Activated gamma-delta T cell treated with anti-CD3 and anti-CD28 coated beads, Interleukin-2, amount 50 U/mL, for 16 hours (primary cell): ENCODE measurements around the gene ELFN2.

ENCODE experiments used
- DNase-seq: peaks from one replicate; pipeline ENCODE4 v3.0.0-alpha.2; 2020; ENCODE audit warnings: low read depth

ELFN2 gene

DNA sequence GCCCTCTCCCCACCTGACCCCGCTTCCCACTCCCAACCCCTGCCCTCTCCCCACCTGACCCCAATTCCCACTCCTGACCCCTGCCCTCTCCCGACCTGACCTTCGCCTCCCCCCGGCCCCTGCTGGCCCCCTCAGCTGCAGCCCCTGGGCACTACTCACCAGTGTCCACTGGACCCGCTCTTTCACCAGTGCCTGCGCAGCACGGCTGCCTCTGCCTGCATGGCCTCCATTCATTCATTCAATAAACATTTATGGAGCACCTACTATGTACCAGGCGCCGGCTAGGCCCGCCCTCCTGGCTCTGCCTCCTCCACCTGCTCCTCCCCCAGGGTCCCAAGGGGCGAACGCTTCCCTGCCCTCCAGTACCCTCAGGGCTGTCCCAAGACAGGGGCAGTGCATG is 42.6 kb downstream of the ELFN2 start:
- no peak for DNase-seq

DNA sequence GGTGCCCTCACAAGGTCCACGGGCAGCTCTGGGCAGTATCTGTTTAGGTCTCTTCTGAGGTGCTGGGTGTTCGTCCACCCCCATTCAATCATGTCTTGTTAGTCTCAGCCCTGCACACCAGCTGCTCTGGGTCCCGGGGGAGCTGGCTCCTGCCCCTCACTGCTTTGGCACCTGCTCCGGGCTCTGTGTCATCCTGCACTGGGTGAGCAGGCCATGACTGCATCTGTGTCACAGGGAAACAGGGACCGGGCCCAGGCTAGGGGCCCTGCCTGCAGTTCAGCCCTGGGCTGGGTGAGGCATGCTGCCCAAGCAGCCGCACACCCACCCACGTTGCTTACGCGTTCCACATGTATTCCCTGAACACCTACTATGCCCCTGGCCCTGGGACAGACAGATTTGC is 43.9 kb downstream of the ELFN2 start:
- DNase-seq: no peak

DNA sequence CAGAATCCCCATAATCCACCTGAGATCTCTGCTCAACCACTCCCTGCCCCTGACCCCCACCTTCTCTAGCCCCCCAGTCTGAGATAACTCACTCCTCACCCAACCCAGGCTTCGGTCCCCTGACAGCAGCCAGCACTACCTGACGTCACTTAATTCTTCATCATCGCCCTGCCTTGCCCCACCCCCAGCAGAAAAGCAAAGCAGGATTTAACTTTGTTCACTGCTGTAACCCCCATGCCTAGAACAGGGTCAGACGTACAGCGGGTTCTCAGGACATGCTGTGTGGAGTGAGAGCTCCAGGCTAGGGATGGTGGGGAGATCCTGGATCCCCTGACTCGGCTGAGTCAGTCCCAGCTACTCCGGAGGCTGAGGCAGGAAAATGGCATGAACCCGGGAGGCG is 45.8 kb downstream of the ELFN2 start:
- DNase-seq: no peak

DNA sequence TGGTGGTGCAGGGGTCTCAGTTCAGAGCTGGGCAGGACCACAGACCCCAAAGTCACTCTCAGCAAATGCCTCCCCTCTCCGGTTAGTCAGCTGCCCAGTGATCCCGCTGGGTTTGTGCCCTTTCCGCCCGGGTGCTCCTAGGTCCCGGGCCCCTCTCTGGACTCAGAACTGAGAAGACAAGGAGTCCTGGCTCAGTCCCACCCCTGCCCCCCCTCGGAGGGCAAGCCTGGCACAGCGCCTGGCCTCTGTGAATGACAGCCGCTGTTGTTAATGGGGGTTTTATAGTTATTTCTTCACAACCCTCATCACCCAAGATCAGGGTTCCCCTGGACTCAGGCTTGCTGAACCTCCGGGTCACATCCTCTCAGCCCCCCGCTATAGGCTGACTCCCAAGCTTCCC is 47.6 kb downstream of the ELFN2 start:
- no peak for DNase-seq

DNA sequence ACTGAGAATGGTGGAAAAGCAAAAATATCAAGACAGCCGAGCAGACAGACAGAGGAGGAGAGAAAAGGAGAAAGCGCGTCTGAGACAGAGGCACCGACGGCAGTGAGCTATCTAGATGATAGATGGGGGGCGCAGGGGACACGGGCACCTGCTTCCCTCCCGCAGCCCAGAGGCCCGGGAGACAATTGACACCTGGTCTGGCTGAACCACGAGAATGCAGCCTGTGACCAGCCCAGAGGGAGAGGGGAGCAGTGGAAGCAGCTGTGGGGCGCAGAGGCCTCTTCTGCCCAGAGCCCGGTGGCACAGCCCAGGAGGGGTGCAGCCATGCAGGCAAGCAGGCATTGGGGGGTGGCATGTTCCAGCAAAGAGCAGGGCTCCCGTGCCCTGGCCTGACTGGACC is 48.2 kb downstream of the ELFN2 start:
- DNase-seq: no peak

DNA sequence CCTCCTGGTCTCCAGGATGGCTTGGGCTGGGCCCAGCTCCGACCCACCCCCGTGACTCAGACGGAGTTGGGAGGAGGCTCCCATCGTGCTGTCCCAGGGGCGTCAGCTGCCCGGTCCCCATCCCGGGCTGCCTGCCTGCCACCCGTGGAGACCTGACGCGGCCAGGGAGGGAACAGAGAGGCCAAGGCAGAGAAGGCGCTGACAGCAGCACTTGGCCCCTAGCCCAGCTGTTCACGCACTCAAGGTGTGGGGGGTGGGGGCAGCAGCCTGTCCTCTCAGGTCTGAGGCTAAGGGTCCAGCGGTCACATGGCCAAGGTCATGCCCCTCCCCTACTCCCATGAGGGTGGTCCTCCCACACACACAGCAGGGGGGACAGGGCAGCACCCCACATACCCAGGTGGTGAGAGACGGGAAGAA is 48.6 kb downstream of the ELFN2 start:
- no peak for DNase-seq

DNA sequence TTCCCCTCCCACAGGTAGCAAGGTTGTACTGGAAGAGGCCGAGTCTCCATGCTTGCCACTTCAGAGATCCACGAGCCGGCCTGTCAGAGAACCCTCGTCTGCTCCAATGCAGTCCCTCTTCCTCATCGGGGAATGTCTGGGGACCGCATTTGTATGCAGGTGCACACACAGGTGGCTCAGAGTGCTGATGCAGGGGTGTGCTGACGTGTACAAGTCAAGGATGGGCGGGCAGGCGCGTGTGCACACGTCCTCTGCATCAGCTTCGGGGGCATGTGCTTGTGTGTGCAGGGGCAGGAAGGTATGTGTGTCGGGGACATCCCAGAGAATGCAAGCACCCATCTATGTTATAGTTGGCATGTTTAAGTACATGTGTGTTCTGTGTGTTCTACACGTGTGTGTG is 49.4 kb downstream of the ELFN2 start:
- DNase-seq: no peak

DNA sequence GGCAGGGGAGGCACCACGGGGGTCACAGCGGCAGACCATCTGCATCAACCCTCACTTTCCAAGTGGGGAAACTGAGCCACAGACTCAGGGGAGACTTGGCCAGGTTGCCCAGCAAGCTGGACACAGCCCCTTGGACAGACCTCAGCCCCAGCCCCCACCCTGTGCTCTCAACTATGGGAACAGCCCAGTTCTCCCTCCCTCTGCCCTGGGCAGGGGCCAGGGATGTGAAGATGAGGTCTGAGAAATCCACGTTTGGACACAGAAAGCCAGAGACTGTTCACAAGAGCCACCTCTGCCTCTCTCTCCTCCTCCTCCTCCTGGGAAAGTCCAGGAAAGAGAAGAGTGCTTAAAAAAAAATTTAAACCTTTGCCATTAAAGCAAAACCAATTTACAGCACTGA is 50.1 kb downstream of the ELFN2 start:
- no peak for DNase-seq

DNA sequence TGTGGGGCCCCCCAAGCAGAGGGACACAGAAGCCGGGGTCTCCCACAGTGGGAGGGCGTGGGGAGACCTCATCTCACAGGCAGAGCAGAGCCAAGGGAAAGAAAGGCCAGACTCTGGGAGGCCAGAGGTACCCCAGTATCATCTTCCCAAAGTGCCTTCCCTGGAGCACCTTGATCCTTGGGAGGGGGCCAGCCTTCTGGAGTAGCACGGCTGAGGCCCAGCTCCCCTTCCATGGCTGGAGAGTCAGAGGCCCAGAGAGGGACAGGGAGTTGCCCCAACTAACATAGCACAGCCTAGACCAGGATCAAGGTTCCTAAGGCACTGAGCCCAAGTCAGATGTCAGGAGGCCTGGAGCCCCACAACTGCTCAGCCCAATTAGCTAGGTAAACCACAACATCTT is 50.6 kb downstream of the ELFN2 start:
- no peak for DNase-seq

DNA sequence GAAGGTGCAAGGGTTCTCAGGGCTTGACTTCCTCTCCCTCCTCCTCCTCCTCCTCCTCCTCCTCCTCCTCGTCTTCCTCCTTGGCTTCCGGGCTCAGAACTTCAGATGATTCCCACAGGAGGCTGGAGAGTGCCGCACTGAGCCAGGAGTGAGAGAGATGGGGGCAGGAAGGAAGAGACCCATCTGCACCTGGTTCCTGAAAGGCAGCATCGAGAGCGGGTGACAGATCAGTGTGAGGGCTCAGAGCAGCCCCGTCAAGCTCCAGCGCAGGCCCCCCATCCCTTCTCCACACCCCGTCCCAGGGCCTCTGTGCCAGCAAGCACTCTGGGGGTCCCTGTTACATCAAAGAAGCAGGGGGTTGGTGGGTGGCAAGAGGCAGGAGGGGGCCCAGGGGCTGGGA is 51.5 kb downstream of the ELFN2 start:
- no peak for DNase-seq

DNA sequence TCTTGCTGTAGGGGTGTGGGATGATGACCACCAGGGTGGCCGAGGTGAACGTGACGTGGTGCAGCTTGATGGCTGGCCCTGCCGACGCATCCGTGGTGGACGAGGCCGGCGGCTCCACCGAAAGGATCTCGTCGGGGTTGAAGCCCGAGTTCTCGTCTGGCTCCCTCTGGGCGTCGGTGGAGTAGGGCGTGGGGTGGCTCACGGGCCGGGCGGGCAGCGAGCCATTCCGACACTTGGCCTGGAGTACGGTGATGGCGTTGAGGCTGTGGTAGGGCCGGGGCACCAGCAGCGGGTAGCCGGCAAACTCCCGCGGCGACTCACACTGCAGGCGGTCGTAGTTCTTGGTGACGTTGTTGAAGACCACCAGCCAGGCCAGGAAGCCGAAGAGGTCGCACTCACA is 52.7 kb downstream of the ELFN2 start:
- no peak for DNase-seq

DNA sequence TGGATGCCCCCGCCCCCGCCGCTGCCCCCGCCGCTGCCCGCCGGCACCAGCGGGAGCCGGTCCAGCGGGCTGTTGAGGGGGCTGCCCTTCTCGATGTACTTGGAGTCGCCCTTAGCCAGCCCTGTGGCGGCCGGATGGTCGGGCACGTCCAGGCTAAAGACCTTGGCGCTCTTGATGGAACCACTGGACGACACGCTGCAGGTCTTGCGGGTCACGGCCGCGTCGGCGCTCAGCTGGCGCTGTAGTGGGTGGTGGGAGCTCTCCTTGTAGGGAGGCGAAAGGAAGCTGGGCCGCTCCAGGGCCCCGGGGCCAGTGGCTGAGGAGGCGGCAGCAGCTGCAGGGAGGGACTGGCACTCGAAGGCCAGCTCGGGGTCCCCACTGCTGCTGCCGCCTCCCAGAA is 53.8 kb downstream of the ELFN2 start:
- no peak for DNase-seq

DNA sequence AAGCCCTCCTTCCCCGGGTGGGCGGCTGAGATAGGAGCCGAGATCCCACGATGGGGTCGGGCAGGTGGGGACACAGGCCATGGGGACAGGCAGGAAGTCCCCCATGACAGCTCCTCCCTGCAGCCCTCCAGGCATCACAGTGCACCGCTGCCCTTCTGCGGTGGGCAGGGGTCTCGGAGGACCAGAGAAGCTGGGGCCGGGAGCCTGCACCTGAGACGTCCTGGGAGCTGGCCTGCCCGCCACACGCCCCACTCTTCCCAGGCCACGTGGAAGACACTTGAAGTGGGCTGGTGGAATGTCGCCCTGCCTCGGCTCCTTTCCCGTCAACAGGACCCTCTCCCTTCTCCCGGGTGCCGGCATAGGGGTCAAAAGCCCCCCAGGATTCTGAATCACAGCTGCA is 55.4 kb downstream of the ELFN2 start:
- no peak for DNase-seq

DNA sequence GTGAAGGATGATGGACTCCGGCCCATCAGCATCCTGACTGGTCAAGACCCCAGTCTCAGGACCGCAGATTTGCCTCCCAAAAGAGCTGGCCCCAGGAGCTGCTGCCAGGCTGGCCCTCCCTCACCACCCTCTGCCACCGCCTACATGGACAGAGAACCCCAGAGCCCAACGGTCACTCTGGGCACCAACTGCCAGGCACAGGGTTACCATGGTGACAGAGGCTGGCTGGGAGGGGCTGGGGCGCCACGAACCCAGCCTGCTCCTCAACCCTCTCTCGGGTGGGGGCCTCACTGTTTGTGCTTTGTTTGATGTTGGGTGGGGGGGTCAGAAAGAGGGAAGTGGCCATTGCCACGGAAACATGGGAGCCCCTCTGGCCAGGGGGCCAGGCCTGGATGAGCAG is 55.8 kb downstream of the ELFN2 start:
- DNase-seq: no peak

DNA sequence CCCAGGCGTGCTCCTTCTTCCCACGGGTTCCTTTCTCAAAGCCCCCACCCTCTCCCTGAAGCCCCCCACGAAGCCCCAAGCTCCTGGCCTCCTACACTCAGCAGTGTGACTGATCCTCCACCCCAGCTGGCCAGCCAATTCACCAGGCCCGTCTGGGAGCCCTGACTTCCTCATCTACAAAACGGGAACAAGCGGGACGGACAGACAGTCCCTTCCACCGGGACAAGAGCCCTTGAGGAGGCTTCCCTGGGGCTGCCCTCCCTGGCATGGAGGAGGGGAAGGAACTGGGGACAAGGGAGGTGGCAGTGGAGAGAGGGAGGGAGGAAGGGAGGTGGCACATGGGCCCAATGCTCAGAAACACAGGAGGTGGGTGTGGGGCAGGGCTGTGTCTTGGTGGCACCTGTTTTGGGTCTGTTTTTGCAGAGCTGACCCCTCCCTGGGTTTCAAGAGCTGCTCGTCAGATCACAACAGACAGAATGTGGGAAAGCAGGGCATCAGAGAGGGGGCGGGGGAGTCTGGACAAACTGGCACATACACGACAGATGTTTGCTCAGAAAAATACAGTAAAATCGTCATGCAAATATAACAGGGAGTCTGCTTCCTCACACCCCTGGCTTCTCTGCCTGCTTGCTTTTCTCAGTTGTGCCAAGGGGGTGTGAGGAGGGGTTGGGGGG is 56.8 kb downstream of the ELFN2 start:
- no peak for DNase-seq

DNA sequence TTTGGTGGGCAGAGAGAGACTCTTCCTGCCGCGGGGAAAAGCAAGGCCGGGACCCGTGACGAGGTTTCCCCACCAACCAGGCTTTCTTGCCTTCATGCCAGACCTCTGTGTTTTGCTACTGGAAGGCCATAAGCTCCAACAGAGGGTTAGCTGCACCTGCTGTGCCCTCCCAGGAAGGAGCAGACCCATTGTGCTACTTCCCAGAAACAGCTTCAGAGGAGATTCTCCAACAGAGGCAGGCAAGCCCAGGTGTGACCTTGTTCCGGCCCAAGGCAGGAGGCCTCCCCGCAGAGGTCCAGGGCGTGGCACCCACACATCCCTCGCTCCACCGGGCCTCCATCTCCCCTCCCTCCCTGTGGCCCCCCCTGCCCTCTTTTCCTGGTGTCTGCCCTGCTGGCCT is 57.8 kb downstream of the ELFN2 start:
- no peak for DNase-seq

DNA sequence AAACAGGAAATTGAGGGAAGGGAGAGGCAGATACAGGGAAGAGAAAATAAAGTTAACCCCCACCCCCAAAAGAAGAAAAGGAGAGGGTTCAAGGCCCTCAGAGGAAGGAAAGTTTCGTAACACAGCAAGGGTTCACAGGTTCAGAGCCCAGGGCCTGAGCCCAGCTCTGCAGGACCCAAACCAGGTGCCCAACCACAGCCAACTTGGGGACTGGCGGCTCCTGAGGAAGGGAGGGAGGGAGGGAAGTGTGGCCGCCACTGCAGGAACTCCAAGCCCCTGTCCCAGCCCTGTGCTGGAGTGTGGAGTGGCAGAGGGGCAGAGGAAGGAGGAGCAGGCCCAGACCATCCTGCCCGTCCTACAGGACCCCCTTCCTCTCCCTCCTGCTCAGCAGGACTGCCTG is 59.2 kb downstream of the ELFN2 start:
- DNase-seq: no peak

DNA sequence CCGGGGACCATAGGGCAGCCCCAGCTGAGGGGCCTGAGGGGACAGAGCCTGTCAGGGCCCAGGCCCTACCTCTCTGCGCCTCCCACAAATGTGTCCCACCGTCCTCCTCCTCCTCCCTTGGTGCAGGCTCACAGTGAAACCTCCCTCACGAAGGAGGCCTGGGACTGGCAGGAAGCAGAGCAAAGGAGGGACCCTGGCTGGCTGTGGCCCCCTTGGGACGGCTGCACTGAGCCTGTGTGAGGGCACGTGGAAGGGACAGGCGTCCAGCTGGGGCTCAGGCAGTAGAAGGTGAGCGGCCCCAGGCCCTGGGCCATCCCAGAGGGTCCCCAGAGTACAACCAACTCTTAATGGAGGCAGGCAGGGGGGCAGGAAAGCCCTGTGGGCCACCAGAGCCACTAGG is 60.7 kb downstream of the ELFN2 start:
- no peak for DNase-seq

DNA sequence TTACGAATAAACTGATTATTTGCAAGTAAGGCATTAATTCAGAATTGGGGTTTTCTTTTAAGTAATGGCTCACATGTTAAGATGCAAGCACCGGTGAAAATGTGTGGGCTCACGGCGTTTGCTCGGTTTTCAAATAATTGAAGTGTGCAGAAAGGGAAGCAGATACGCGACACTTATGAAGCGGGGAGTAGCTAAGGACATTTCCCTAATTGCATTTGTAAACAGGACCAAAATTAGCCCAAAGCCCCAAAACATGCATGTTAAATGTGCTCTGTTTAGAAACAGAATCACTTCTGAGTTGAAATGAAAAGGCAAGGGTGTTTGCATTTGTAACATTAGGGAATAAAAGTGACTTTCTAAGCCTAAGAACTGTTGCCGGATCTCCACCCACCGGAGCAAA is 61.3 kb downstream of the ELFN2 start:
- no peak for DNase-seq

DNA sequence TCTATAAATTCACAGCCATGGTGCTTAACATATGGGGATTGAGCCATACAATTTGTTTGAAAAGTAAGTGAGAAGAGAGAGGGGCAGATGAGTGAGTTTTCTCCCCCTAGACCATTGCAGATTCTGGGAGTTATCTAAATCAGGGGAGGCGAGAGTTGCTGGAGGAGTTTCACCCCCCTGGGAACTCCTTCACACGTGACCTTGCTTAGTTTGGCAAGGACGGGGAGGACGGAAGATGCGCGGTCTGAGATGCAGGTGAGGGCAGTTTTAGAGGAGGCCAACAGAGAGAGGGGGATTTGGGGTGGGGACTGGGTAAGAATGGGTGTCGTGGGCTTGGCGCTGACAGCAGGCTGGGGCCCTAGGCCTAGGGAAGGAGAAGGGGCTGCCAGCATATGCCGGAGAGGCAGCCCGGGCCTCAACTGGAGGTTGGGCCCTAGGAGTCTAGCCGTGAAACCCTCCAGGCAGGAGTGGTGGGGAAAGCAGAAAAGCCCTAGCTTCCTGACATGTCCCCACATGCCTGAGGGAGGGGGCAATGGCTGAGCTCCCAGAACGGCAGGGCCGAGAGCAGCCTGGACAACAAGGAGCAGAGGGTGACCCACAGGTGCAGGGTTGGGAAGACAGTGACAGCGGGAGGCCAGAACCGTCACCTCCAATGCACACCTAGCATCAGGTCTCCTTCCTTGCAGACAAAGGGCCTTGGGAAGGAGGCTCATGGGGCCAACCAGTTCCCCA is 63.9 kb downstream of the ELFN2 start:
- no peak for DNase-seq

DNA sequence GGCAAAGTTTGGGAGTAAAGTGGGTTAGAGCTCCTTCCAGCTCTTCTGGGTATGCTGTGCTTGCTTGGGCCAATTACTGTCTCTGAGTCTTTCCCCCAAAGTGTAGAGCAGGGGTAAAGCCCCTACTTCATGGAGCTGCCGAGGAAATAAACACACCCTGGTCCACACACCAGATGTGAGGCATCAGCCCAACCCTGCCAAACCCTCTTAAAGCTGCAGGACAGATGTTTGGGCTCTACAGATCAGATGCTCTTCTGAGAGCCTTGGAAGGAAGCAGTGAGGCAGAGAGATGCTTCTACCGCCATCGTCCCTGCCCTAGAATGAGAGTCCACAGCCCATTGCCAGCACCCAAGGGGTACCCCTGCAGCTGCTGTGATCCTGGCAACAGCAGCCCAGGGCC is 64.7 kb downstream of the ELFN2 start:
- no peak for DNase-seq

DNA sequence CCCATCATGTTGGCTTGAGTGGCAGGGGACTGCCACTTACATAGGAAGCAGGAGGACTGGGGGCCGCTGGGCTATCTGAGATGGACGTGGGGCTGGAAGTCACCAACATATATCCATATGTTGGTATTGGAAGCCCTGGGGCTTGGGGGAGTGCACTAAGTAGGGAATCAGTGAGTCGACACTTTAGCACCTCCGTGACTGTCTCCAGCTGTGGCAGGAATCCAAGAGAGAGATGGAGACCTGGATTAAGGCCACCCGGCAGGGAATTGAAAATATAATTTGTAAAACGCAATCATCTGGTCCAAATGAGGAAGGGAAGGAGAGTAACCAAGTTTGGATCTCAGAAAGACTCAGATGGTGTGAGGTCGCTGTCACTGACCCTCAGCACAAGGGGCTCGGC is 68.4 kb downstream of the ELFN2 start:
- DNase-seq: no peak

DNA sequence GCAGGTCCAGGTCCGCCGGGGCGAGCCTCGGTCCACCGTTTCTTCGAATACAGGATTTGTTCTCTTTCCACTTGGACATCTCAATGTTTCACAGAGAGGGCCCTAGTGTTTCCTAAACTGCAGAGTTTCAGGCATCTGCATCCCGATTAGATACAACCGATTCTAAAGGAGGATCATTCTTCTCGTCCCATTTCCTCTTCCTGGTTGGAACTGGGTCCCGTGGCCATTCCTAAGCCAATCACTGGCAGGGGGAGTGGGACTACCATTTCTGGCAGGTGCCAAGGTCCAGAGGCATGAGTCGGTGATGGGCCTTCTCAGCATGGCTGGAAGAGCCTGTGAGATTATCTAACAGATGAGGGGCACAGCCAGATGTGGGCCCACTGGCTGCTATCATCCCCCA is 68.9 kb downstream of the ELFN2 start:
- no peak for DNase-seq

DNA sequence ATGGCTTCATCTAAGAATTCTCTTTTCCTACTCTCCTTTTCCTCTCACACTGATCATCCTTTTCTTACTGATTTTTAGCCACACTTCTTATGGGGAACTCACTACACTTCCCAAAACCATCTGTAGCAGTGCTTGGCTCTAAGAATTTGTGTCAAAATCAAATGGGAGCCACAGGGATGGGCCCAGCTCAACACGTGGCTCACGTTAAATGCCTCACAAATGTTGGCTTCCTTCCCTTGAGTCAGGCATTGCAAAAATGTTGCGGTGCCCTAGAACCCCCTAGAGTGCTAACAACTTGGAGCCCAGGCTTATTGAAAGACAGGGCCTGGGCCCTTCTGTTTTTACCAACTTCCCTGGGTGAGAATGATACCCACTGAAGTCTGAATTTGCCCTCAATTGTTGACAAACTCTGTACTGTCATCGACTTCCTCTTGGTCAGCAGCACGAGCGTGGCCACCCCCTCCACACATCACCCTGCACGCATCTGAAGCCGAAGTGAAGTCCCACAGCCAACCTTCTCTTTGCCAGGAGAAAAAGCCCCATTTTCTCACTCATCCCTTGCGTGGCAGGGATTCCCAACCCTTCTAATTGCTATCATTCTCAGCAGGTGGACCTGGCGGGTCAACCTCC is 69.7 kb downstream of the ELFN2 start:
- no peak for DNase-seq
